ENCODE results near the gene KLHDC1.
A peak's percentile ranks its signal among the peaks of the same experiment; 100 is the strongest.
"Not testable (repeated sequence)": the region's sequence is repeated elsewhere in the genome, so short reads cannot be mapped to it uniquely, and the experiment has no call there.

KLHDC1 gene

GRCh38 chr14:49732896-49733295 lies 40.0 kb downstream of the KLHDC1 start:
- no peak for DNase-seq

GRCh38 chr14:49733836-49734235 lies 40.9 kb downstream of the KLHDC1 start:
- DNase-seq, result no peak

- DNase-seq, result not testable (repeated sequence)
Measured at GRCh38 chr14:49735669-49736068, 42.7 kb downstream of the KLHDC1 start.

- DNase-seq, result no peak
Measured at GRCh38 chr14:49745191-49745590, 52.3 kb downstream of the KLHDC1 start.

DNA sequence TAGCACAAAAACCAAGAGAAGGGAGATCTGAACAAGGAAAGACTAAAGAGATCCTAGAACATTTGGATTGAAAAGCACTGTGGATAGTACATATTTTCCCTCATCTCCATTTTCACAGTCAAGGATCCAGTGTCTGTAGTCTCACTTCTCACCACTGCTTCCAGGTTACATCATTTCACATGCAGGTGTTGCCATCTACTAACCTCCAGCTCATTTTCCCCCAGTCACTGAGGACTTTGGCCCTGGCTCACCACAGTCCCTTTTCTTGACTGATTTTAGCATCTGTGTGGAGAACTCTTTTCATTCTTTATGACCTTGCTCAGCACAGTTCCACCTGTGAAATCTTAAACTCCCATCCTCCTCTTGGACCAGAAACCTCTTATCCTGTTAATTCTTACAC lies 53.6 kb downstream of the KLHDC1 start:
- DNase-seq, result not testable (repeated sequence)

- DNase-seq, result no peak
Measured at GRCh38 chr14:49754570-49755097, 61.7 kb downstream of the KLHDC1 start.

GRCh38 chr14:49755378-49755777 lies 62.5 kb downstream of the KLHDC1 start:
- DNase-seq, result no peak

- no peak for DNase-seq
Measured at GRCh38 chr14:49761839-49762551, 69.1 kb downstream of the KLHDC1 start.

DNA sequence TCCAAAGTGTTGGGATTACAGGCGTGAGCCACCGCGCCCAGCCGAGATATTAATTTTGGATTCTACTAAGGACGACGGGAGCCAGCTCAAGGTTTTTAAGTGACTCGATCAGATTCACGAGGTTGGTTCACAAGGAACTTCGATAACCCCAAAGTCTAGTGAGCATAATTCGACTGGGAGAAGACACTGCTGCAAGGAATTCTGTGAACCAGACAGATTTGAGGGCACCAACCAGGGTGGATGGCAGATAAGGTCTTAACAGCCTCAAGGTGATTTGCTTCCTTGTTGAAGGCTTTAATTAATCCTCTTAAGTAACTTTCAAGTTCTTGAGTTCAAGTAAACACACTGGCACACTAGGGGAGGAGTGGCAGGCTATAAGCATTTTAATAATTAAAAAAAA lies 73.9 kb downstream of the KLHDC1 start:
- no peak for DNase-seq

DNA sequence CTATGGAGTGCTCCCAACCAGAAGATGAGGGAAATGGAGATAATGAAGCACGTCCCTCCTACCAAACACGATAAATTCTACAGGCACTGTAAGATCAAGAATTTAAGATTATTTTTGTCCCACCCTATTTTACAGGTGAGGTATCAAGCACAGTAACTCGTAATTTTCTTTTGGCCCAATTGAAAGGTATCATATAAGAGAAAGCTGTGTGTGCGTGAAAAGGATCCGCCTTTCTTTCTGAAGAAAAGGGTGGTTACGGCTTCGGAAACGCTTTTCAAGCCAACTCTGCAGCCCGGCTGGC lies 74.3 kb downstream of the KLHDC1 start:
- no peak for DNase-seq

DNA sequence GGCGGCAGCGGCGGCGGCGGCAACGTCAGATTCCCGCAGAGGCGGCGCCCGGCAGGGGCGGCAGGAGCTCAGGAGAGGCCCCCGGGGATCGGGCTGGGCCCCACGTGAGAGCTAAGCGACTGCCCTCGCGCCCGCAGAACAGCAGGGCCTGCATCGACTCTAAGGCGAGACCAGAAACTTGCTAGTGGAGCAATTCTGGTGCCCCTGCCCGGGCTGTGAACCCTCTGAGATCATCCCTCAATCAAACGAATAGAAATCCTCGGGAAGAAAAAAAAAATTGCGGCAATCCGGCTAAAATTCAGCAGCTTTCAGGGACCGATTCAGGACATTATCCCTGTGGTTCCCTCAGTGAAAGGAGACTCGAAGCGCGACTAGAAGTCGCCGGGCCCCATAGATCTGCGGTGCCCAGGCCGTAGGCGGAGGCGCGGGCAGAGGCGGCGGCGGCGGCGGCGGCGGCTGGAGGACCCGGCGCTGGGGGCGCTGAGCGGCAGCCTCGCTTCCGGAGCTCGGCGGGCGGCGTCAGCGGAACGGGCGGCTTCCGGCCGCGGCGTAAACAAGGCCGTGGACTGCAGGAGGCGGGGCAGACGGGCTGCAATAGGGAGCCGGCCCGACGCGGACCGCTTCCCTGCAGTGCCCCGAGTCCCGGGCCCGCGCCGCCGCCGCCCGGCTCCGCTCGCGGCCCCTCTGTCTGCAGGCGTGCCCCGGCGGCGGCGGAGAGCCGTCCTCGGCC lies 74.8 kb downstream of the KLHDC1 start, which contains the start of gene KLHDC2:
TSS of gene KLHDC2 (plus strand) at position 583 of the 730 bp plus-strand sequence. CDS start 316 bp downstream, outside the sequence.
- DNase-seq, result peak; percentile 75

- DNase-seq, result no peak
Measured at GRCh38 chr14:49768301-49769121, 75.6 kb downstream of the KLHDC1 start.

DNA sequence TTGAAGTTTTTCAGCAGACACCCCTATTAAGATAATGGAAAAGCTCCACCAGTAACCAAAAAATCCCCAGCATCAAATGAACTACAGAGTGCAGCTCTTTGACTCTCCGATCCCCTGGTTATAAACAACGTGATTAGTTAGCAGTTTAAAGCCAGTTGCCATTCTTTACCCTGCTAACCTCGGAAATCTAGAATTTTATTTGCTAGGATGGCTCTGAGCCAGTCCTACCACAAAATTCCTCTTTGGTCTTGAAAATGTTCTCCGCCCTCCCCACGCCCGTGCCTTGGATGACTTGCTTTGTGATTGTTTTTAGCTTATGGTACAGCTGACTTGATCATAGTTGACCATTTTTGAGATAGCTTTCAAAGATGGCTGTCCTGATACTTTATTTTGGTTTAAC lies 76.3 kb downstream of the KLHDC1 start:
- no peak for DNase-seq

GRCh38 chr14:49769581-49770211 lies 76.8 kb downstream of the KLHDC1 start:
- DNase-seq, result no peak

DNA sequence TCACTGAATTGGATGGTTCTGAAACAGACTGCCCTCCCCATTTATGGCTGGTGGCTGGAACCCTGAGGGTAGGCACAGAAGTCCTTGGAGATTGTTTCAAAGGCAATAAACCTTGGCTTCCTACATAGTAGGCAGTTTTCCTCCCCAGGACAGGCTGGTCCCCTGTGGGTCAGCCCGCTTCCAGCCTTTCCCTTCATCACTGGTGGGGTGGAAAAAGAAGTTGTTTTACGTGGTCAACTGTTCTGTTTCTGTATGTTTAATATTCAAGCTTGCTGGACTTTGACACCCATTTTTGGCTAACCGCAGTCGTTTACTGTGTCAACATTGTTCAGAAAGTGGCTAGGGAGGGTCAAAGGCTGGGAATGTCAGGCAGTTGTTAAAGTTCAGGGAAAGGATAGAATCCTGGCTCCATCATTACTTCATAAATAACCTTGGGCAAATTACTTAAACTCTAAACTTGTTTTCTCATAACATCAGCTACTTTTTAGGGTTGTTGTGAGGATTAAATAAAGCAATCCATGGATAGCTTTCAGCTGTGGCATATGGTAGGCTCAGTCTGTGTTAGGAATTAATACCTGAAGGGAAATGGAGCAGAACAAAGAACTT lies 77.4 kb downstream of the KLHDC1 start:
- no peak for DNase-seq

DNA sequence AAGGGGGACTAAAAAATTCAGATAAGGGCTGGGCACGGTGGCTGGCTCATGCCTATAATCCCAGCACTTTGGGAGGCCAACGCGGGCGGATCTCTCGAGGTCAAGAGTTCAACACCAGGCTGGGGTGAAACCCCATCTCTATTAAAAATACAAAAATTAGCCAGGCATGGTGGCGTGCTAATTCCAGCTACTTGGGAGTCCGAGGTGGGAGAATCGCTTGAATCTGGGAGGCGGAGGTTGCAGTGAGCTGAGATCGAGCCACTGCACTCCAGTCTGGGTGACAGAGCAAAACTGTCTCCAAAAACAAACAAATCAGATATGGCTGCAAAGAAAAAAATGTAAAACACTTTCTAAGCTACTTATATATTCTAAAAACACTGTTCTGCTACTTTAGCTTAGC lies 78.8 kb downstream of the KLHDC1 start:
- DNase-seq, result not testable (repeated sequence)

DNA sequence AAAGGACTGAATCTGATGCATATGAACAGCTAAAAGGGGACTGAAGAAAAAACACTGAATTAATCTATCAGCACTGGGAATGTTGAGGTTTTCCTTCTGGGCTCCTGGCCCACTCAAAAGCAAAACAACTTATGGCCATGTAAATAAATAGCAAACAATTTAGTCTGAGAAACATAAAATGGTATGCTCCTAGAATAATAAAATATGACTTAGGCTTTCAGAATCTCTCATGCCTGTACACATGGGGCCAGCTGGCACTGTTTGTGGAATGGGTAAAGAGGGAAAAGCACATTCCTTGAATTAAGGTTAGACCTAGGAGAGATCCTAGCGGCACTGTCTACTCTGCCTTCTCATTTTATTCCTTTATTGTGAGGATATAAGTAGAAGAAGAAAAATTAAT lies 81.2 kb downstream of the KLHDC1 start:
- DNase-seq, result no peak

DNA sequence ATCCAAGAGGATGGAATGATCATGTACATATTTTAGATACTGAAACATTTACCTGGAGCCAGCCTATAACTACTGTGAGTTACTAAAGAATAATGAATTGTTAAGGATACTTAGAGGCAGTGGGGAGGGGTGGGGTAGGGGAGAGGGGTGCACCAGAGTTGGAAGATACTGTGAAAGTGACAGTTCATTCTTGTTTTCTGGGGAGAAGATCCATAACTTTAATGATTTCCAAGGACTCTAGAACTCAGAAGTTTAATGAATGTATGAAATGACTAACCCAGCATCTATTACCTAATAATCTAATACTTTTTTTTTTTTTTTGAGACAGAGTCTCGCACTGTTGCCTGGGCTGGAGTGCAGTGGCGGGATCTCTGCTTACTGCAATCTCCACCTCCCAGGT lies 85.5 kb downstream of the KLHDC1 start:
- no peak for DNase-seq

DNA sequence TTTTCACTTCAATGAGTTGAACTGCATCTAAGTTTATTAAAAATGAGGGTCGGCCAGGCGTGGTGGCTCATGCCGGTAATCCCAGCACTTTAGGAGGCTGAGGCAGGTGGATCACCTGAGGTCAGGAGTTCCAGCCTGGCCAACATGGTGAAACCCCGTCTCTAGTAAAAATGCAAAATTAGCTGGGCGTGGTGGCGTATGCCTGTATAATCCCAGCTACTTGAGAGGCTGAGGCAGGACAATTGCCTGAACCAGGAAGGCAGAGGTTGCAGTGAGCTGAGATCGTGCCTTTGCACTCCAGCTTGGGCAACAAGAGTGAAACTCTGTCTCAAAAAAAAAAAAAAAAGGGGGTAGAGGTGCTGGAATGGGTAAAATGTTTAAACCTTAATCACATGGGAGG lies 88.1 kb downstream of the KLHDC1 start:
- not testable (repeated sequence) for DNase-seq

- DNase-seq, result no peak
Measured at GRCh38 chr14:49783394-49784014, 90.6 kb downstream of the KLHDC1 start.

DNA sequence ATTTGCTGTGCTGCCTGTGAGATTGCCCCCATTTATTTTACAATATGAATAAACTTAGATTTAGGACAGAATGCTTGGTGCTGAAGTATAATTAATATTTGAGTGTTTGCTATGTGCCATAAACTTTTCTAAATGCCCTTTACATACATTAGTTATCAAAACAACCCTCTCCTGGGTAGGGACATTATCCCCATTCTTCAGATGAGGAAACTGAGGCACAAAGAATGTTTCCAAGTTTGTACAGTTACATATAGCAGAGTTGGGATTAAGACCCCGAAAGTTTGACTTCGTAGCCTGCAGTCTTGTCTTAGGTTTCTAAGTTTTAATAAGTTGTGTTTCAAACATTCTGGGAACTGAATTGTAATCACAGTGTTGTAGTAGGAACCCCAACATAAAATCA lies 93.4 kb downstream of the KLHDC1 start:
- no peak for DNase-seq

- DNase-seq, result no peak
Measured at GRCh38 chr14:49792618-49793017, 99.7 kb downstream of the KLHDC1 start.

Measured in amniotic stem cell (primary cell).